Retinal pigment epithelial cell (primary cell): ENCODE measurements around the gene MORC4.
"Not testable (repeated sequence)": the region's sequence is repeated elsewhere in the genome, so short reads cannot be mapped to it uniquely, and the experiment has no call there.

Experiments used
- DNase-seq: peaks from one replicate; pipeline ENCODE4 v3.0.0-alpha.2; 2010; ENCODE audit warnings: low read depth
- H3K4me3 ChIP-seq: 2 replicates; pipeline ENCODE4 v1.5.1; 2011; ENCODE audit warnings: mild to moderate bottlenecking, low read length, control low read depth, moderate library complexity
- CTCF ChIP-seq: conservative IDR thresholded peaks from 2 replicates; pipeline ENCODE4 v1.5.1; 2011; ENCODE audit warnings: low read depth, low read length, control low read depth, inconsistent platforms

The MORC4 gene

GRCh38 chrX:106997611-106998010, 2.4 kb downstream of the MORC4 start:
- no peak for DNase-seq
- no peak overlapping the region for H3K4me3 ChIP-seq
- TF ChIP-seq CTCF = no peak

DNA sequence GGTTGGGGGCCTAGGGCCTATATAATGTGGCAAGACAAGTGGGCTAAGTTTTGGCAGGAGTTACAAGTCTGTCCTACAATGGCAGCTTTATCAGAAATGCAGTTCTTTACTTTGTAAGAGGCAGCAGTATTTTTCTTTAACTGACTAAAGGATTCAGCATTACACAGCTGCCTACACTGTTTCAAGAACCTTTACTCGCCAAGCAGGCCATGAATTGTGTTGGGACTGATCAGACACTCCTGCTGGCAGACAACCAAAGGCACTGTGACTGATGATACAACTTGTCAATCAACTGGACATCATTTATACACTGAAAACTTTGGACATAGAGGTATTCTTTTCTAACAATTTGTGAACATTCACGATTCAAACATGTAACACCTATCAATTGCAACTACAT, 4.3 kb downstream of the MORC4 start:
- no peak for TF ChIP-seq CTCF

GRCh38 chrX:106987488-106987887, 12.5 kb downstream of the MORC4 start:
- DNase-seq = no peak
- H3K4me3 ChIP-seq = no peak overlapping the region
- TF ChIP-seq CTCF = no peak

More for the DNA sequence above, 4.3 kb downstream of the MORC4 start:
- no peak for DNase-seq
- H3K4me3 ChIP-seq = no peak overlapping the region

DNA sequence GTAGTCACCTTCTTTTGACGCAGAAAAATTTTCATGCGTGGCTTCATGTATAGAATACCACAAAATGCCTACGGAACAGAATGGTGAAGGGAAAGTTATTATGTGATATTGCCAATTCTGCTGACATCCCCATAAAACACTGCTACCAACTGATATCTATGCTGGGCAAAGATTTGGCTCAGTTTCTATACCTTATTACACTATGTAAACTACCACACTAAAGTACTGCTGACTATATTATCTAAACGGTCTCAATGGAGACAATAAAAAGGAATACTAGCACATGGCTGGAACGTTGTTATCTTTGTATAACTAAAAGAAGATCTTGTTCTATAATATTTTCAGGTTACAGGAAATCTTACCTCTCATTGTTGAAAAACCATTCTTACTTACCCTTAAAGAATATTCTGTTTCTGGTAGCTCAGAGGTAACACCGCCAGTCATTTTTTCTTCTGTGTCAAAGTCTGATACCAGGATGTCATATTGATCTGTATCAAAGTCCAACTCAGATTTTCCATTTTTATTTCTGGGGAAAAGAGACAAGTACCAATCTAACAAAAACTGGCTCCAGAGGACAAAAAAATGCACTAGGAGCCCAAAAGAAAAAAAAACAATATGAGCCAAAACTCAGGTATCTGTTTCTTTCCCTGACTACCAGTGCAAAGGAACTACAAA, 18.9 kb downstream of the MORC4 start:
- H3K4me3 ChIP-seq = no peak overlapping the region
- TF ChIP-seq CTCF = no peak
- no peak for DNase-seq

DNA sequence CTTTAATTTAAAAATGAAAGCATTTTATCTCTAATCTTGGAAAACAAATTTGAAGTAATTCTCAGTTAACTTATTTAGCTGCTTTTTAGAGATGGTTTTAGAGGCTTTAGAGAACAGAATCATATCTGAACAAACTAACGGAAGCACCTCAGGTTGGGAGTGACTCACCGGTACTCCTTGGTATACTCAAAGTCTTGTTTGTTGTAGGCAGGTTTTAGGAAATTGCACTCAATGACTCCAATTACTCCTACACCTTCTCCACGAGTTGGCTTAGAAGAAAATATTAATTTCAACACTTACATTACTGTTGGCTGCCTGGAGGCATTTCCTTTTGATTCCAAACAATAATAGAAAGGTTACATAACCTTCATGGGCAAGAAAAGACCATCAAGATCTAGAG, 23.6 kb downstream of the MORC4 start:
- H3K4me3 ChIP-seq = no peak overlapping the region
- no peak for DNase-seq
- TF ChIP-seq CTCF = no peak

GRCh38 chrX:106973433-106974149, 26.4 kb downstream of the MORC4 start:
- no peak for DNase-seq
- H3K4me3 ChIP-seq = no peak overlapping the region
- TF ChIP-seq CTCF = no peak

DNA sequence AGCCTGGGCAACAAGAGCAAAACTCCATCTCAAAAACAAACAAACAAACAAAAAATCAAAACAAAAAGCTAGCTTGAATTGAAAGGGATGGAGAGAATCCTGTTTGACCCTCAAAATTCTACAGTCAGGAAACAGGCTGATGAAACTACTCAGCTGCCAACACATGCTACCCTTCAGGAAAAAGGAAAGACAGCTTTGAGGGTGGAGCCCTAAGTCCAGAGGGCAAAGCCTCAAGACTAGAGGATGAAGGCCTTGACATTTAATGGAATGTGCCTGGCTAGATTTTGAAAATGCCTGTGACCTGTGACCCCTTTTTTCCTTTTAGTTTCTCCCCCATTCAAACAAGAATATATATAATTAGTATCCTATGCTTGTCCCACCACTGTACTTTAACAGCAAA, 27.1 kb downstream of the MORC4 start:
- no peak for TF ChIP-seq CTCF
- H3K4me3 ChIP-seq = no peak overlapping the region
- no peak for DNase-seq

DNA sequence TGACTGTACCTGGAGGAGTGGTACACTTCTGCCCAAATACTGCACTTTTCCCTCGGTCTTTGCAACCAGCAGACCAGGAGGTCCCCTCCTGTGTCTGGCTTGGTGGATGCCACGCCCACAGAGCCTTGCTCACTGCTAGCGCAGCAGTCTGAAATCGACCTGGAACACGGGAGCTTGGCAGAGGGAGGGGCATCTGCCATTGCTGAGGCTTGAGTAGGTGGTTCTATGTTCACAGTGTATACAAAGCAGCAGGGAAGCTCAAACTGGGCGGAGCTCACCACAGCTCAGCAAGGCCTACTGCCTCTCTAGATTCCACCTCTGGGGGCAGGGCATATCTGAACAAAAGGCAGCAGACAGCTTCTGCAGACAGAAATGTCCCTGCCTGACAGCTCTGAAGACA, 33.5 kb downstream of the MORC4 start:
- not testable (repeated sequence) for DNase-seq, H3K4me3 ChIP-seq
